Large intestine (tissue), 3 donors: ENCODE results near the gene TTC7B. TPM values are rescaled to one million over a fixed set of nuclear protein-coding genes. Genes with fewer than 3 reads are reported as not detected.

ENCODE experiments used
- DNase-seq, 2 donors: peaks; one replicate each; pipeline versions ENCODE4 v3.0.0 to v3.0.0-alpha.2; 2013
- H3K27ac ChIP-seq: one replicate; pipeline ENCODE4 v1.5.1; 2013; ENCODE audit warnings: low read length
- H3K27me3 ChIP-seq: 2 replicates; pipeline ENCODE4 v1.6.1; 2013; ENCODE audit warnings: low read length; ENCODE audit not compliant: control insufficient read depth, insufficient read depth
- H3K36me3 ChIP-seq: 2 replicates; pipeline ENCODE4 v1.6.1; 2013; ENCODE audit warnings: low read length; ENCODE audit not compliant: control insufficient read depth, insufficient read depth
- H3K4me1 ChIP-seq: one replicate; pipeline ENCODE4 v1.6.1; 2013; ENCODE audit warnings: low read length; ENCODE audit not compliant: control insufficient read depth, insufficient read depth
- H3K4me3 ChIP-seq: one replicate; pipeline ENCODE4 v1.5.1; 2013; ENCODE audit warnings: low read length
- H3K9me3 ChIP-seq: one replicate; pipeline ENCODE4 v1.6.1; 2013; ENCODE audit warnings: mild to moderate bottlenecking, low read depth, low read length, moderate library complexity; ENCODE audit not compliant: control insufficient read depth
- WGBS: methylation state at CpG from one replicate; pipeline ENCODE4 v1.1.5; 2013; ENCODE audit warnings: low lambda C conversion rate; ENCODE audit not compliant: insufficient coverage; 5-methylcytosine and 5-hydroxymethylcytosine counted together
- polyA plus RNA-seq: library from polyadenylated mRNA; unstranded; fragments of 120-200 nt; gene quantifications from one replicate; pipeline ENCODE4 v1.2.1, GENCODE V29; 2013

TTC7B gene
- polyA plus RNA-seq, 1 donor, result 12.2 TPM

- WGBS, result no CpG with 5 or more reads among the region's 6 CpGs
- Histone ChIP-seq H3K9me3 (no peaks in the 10 kb centered on the region), H3K4me1 (peaks cover 6% of the 10 kb centered on the region), H3K27me3 (no peaks in the 10 kb centered on the region), H3K4me3 (no peak overlapping the region), H3K36me3 (no peaks in the 10 kb centered on the region), H3K27ac (no peak overlapping the region)
- DNase-seq, result no peak
Observed at GRCh38 chr14:90543876-90544275, 272.4 kb downstream of the TTC7B start.

- no peaks in the 10 kb centered on the region for H3K9me3 ChIP-seq
- peaks cover 6% of the 10 kb centered on the region for H3K4me1 ChIP-seq
- no peaks in the 10 kb centered on the region for H3K36me3 ChIP-seq
- no peak overlapping the region for H3K4me3 ChIP-seq
- no peak for DNase-seq
- H3K27ac ChIP-seq, result no peak overlapping the region
- WGBS, result 100% methylated on average over 1 of the region's 26 CpGs
- no peaks in the 10 kb centered on the region for H3K27me3 ChIP-seq
Observed at GRCh38 chr14:90541076-90541634, 275.1 kb downstream of the TTC7B start.

- H3K9me3 ChIP-seq, result no peaks in the 10 kb centered on the region
- peaks cover 7% of the 10 kb centered on the region for H3K4me1 ChIP-seq
- H3K27ac ChIP-seq, result no peak overlapping the region
- DNase-seq, result no peak
- WGBS, result 100% methylated on average over 1 of the region's 4 CpGs
- H3K4me3 ChIP-seq, result no peak overlapping the region
- H3K36me3 ChIP-seq, result no peaks in the 10 kb centered on the region
- H3K27me3 ChIP-seq, result no peaks in the 10 kb centered on the region
Observed at GRCh38 chr14:90540437-90540836, 275.8 kb downstream of the TTC7B start.

- Histone ChIP-seq H3K9me3 (no peaks in the 10 kb centered on the region), H3K27me3 (no peaks in the 10 kb centered on the region), H3K4me1 (peaks cover 11% of the 10 kb centered on the region), H3K27ac (no peak overlapping the region), H3K36me3 (no peaks in the 10 kb centered on the region), H3K4me3 (no peak overlapping the region)
- no peak for DNase-seq
- 100% methylated on average over 1 of the region's 12 CpGs for WGBS
Observed at GRCh38 chr14:90539996-90540395, 276.2 kb downstream of the TTC7B start.

GRCh38 chr14:90539496-90539775, 276.8 kb downstream of the TTC7B start:
- Histone ChIP-seq H3K27me3 (no peaks in the 10 kb centered on the region), H3K27ac (no peak overlapping the region), H3K4me3 (no peak overlapping the region), H3K9me3 (no peaks in the 10 kb centered on the region), H3K4me1 (peaks cover 17% of the 10 kb centered on the region), H3K36me3 (no peaks in the 10 kb centered on the region)
- no CpG with 5 or more reads among the region's 3 CpGs for WGBS
- no peak for DNase-seq

GRCh38 chr14:90538716-90539495, 277.3 kb downstream of the TTC7B start:
- DNase-seq, result no peak
- no peaks in the 10 kb centered on the region for H3K9me3 ChIP-seq
- H3K4me3 ChIP-seq, result no peak overlapping the region
- 100% methylated on average over 4 of the region's 13 CpGs for WGBS
- no peaks in the 10 kb centered on the region for H3K27me3 ChIP-seq
- no peaks in the 10 kb centered on the region for H3K36me3 ChIP-seq
- peaks cover 22% of the 10 kb centered on the region for H3K4me1 ChIP-seq
- H3K27ac ChIP-seq, result no peak overlapping the region

- no peaks in the 10 kb centered on the region for H3K36me3 ChIP-seq
- WGBS, result no CpG with 5 or more reads among the region's 10 CpGs
- peaks cover 24% of the 10 kb centered on the region for H3K4me1 ChIP-seq
- H3K27ac ChIP-seq, result no peak overlapping the region
- no peak overlapping the region for H3K4me3 ChIP-seq
- DNase-seq, result no peak
- H3K9me3 ChIP-seq, result no peaks in the 10 kb centered on the region
- no peaks in the 10 kb centered on the region for H3K27me3 ChIP-seq
Observed at GRCh38 chr14:90538095-90538494, 278.1 kb downstream of the TTC7B start.

- Histone ChIP-seq H3K27ac (no peak overlapping the region), H3K36me3 (no peaks in the 10 kb centered on the region), H3K9me3 (no peaks in the 10 kb centered on the region), H3K4me1 (peaks cover 30% of the 10 kb centered on the region), H3K4me3 (no peak overlapping the region), H3K27me3 (no peaks in the 10 kb centered on the region)
- 87% methylated on average over 3 of the region's 23 CpGs for WGBS
- no peak for DNase-seq
Observed at GRCh38 chr14:90536511-90537191, 279.6 kb downstream of the TTC7B start.

GRCh38 chr14:90536092-90536491, 280.1 kb downstream of the TTC7B start:
- no peaks in the 10 kb centered on the region for H3K27me3 ChIP-seq
- H3K4me3 ChIP-seq, result no peak overlapping the region
- no peak overlapping the region for H3K27ac ChIP-seq
- H3K9me3 ChIP-seq, result no peaks in the 10 kb centered on the region
- DNase-seq, result no peak
- H3K4me1 ChIP-seq, result peaks cover 36% of the 10 kb centered on the region
- H3K36me3 ChIP-seq, result no peaks in the 10 kb centered on the region
- 84% methylated on average over 6 of the region's 11 CpGs for WGBS

- no peaks in the 10 kb centered on the region for H3K27me3 ChIP-seq
- no peaks in the 10 kb centered on the region for H3K9me3 ChIP-seq
- H3K4me3 ChIP-seq, result no peak overlapping the region
- no CpG with 5 or more reads among the region's 14 CpGs for WGBS
- DNase-seq, result peak; percentile 66 to 88
- H3K36me3 ChIP-seq, result no peaks in the 10 kb centered on the region
- peaks cover 37% of the 10 kb centered on the region for H3K4me1 ChIP-seq
- no peak overlapping the region for H3K27ac ChIP-seq
Observed at GRCh38 chr14:90535556-90536090, 280.6 kb downstream of the TTC7B start.
